ENCODE results near the gene PPP1R7. TPM values are rescaled to one million over a fixed set of nuclear protein-coding genes. Genes with fewer than 3 reads are reported as not detected.

Gene PPP1R7
- total RNA-seq, 1 donor from 2014 or later, result 57.7 TPM

GRCh38 chr2:241215421-241215820, 65.2 kb downstream of the PPP1R7 start:
- DNase-seq (ENCODE audit: low read depth), result no peak

DNA sequence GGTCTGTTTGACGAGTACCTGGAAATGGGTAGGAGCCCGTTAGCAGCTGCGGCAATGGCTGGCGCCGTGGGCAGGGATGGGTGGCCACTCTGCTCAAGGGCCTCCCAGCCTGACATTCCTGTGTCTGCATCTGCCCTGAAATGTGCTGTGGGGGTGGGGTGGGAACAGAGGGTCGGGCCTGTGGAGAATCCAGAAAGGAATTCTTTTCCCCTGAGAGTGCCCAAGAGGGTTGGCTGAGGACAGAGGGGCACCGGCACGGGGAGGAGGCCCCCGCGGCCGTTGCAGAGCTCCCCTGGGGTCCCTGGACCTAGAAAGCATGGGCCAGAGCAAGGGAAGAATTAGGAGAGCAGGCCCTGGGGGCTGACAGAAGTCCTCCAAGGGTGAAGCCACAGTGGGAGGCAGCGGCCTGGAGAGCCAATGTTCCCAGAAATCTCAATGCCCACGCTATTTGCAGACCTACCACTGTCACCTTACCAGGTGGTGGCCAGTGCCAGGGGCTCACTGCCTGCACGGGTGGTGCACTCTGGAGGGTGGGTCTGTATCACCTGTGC, 66.0 kb downstream of the PPP1R7 start:
- TF ChIP-seq CTCF (conservative IDR thresholded peaks at IDR 0.05; ENCODE audit: low read depth, low read length), result no peak
- no peak overlapping the region for H3K4me3 ChIP-seq (ENCODE audit: low read depth, low read length)
- no peak for DNase-seq (ENCODE audit: low read depth)

More at GRCh38 chr2:241215421-241215820, 65.2 kb downstream of the PPP1R7 start:
- no peak for TF ChIP-seq CTCF (conservative IDR thresholded peaks at IDR 0.05; ENCODE audit: low read depth, low read length)
- H3K4me3 ChIP-seq (ENCODE audit: low read depth, low read length), result no peak overlapping the region

- no peak for DNase-seq (ENCODE audit: low read depth)
- no peak for TF ChIP-seq CTCF (conservative IDR thresholded peaks at IDR 0.05; ENCODE audit: low read depth, low read length)
Observed at GRCh38 chr2:241217320-241218031, 67.2 kb downstream of the PPP1R7 start.

DNA sequence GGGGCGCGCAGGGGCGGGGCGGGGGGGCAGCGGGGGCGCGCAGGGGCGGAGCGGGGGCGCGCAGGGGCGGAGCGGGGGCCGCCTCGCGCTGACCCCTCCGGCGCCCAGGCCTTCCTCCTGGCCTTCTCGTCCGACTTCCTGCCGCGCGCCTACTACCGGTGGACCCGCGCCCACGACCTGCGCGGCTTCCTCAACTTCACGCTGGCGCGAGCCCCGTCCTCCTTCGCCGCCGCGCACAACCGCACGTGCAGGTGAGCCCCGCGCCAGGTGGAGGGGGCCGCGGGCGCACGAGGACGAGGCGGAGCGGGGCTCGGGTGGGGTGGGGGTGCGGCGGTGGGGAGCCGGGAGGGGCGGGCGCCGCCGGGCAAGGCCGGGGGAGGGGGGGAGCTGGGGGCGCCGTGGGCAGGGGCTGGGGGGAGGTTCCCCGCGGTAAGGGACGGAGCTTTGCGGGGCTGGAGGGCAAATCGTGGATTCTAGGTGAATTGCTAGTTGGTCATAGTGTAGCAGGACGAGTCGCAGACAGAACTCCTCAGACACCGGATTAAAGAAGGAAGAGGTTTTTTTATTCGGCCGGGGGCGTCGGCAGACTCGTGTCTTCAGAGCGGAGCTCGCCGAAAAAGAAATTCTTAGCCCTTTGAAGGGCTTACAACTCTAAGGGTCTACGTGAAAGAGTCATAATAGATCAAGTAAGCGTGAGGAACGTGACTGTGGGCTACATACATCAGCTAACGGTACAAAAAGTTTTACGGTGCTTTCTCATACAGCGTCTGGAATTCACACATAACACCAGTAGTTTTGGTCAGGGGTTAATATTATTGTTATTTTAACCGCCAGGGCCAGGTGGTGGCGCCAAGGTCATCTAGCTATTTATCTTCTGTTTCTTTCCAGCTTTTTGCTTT, 68.1 kb downstream of the PPP1R7 start:
- peak overlapping the region; percentile 69 for H3K4me3 ChIP-seq (ENCODE audit: low read depth, low read length)
- no peak for DNase-seq (ENCODE audit: low read depth)
- no peak for TF ChIP-seq CTCF (conservative IDR thresholded peaks at IDR 0.05; ENCODE audit: low read depth, low read length)

More at GRCh38 chr2:241217320-241218031, 67.2 kb downstream of the PPP1R7 start:
- peak overlapping the region; percentile 54 for H3K4me3 ChIP-seq (ENCODE audit: low read depth, low read length)

- no peak for TF ChIP-seq CTCF (conservative IDR thresholded peaks at IDR 0.05; ENCODE audit: low read depth, low read length)
- no peak for DNase-seq (ENCODE audit: low read depth)
Observed at GRCh38 chr2:241219030-241219382, 68.7 kb downstream of the PPP1R7 start.

DNA sequence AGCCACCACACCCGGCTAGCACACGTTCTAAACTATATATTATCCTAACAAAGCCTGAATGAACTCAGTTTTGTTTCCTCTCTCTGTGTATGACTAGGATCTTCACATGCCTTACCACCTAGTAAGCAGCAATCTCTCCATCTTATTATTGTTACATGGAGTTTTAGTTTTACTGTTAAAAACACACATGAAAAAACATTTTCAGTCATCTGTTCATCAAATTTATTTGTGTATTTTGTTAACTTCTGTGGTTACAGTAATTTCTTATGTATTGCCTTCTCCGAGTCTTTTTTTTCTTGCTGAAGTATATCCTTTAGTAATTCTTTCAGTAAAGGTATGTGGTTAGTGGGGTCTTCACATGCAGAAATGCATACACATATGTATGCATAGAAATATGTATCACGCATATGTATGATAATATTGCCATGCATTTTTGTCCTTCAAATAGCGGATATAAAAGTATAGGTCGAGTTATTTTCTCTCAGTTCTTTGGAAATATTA, 69.6 kb downstream of the PPP1R7 start:
- TF ChIP-seq CTCF (conservative IDR thresholded peaks at IDR 0.05; ENCODE audit: low read depth, low read length), result no peak

More at GRCh38 chr2:241219030-241219382, 68.7 kb downstream of the PPP1R7 start:
- H3K4me3 ChIP-seq (ENCODE audit: low read depth, low read length), result peak overlapping the region; percentile 69

More for the DNA sequence above, 69.6 kb downstream of the PPP1R7 start:
- DNase-seq (ENCODE audit: low read depth), result no peak
- H3K4me3 ChIP-seq (ENCODE audit: low read depth, low read length), result no peak overlapping the region

All from epithelial cell of proximal tubule (primary cell).